Endothelial cell of umbilical vein (primary cell): ENCODE data around the gene MAN1A1.

Experiments
- CTCF ChIP-seq, 2 donors: IDR thresholded peaks; 1 replicate in 1 of 2; 2 replicates in 1 of 2; pipeline ENCODE4 v1.5.1; 2011; ENCODE audit warnings: low read length in 2 of 2, mild to moderate bottlenecking in 2 of 2, moderate library complexity in 2 of 2, control low read depth in 1 of 2, inconsistent platforms in 1 of 2, low read depth in 1 of 2; ENCODE audit not compliant: insufficient read depth in 1 of 2; ENCODE audit errors: extremely low read depth in 1 of 2
- EZH2 ChIP-seq: IDR thresholded peaks from 2 replicates; pipeline ENCODE4 v1.6.1; 2012; ENCODE audit warnings: borderline replicate concordance, low read depth, mild to moderate bottlenecking, moderate library complexity, low read length, inconsistent platforms; ENCODE audit not compliant: severe bottlenecking
- MAX ChIP-seq: IDR thresholded peaks from 2 replicates; pipeline ENCODE4 v1.6.1; 2011; ENCODE audit not compliant: insufficient read depth, insufficient read length

- TF ChIP-seq MAX (no peak), CTCF (IDR thresholded peaks at IDR 0.05; ENCODE audit: extremely low read depth in 1 of 2, insufficient read depth in 1 of 2, low read depth in 1 of 2, low read length in 2 of 2) (no peak), EZH2 (no peak)
These were observed 100.2 kb downstream of the MAN1A1 start for GRCh38 chr6:119249319-119249718.
